ENCODE results near the gene ANKRD39.

Gene ANKRD39

DNA sequence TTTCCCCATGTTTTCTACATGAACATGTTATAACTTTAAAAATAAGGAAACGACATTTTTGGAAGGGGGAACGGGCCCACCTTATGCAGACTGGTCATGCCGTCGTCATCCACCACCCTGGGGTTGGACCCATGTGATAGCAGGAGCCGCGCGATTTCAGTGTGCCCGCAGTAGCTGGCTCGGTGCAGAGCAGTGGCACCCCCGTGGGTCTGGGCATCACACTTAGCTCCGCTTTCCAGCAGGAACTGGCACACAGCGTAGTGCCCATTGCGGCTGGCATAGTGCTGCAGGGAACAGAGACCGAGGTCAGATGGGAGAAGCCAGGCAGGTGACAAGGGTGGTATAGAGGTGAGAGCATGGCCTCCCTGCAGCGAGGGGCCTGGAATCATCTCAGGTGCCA, 4.5 kb downstream of the ANKRD39 start:
- no peak for DNase-seq (ENCODE audit: low read depth in 2 of 2)

DNA sequence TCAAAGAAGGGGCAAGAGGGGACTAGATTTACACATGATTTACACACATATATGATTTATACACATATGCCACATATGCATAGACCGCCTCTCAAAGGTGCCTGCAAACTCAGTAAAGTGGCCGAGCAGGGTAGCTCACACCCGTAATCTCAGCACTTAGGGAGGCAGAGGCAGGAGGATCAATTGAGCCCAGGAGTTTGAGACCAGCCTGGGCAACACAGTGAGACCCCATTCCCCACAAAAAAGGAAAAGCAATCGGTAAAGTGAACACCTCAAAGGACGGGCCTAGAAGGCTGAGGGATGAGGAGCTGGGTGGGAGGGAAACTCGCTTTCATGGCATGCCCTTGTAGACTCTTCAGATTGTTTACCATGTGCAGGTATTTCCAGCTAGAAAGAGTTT, 5.1 kb downstream of the ANKRD39 start:
- no peak for DNase-seq (ENCODE audit: low read depth in 2 of 2)

DNA sequence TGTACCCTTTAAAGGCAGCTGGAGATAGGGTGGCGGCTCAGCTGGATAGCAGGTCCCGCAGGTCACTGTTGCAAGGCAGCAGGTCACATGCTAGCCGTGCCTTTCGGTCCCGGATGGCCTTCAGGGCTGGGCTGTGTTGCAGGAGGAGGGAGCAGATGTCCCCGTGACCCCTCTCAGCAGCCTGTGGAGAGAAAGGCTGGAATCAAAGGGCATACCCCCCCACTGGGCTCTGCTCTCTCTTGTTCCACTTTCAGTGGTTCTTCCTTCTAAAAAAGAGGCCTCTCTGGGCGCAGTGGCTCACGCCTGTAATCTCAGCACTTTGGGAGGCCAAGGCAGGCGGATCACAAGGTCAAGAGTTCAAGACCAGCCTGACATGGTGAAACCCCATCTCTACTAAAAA, 9.6 kb downstream of the ANKRD39 start:
- DNase-seq (ENCODE audit: low read depth in 2 of 2), result no peak

DNA sequence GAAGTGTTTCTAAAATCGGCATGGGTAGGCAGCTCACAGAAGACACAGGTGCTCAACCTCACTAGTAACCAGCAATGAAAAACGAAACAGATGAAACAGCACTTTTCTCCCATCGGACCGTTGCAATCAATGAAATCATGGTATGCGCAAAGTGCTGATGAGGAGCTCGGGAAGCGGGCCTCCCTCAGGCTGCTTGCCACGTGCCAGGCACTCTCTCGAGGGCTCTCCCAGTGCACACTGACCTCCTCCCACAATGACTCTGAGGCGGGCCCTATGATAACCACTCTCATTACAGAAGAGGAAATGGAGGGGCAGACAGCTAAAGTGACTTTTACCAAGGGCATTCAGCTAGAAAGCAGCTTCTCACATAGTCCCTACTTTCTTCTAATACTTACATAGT, 10.2 kb downstream of the ANKRD39 start:
- no peak for DNase-seq (ENCODE audit: low read depth in 2 of 2)

DNA sequence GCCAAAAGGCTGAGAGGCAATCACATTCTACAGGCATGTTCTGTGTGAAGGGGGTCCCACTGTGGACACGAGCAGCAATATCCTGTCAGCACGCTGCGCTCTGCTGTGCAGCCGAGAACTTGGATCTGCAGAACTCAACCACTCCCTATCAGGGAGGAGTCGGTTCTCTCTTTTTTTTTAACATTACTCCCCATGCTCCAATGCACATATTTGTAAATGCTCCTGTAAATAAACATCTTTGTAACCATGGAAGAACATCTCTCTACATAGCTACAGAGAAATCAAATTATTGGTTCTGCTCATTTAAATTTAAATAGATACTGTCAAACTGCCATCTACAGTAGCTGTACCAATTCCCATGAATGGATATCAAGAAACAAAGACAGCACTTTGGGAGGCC, 11.0 kb downstream of the ANKRD39 start:
- no peak for DNase-seq (ENCODE audit: low read depth in 2 of 2)

DNA sequence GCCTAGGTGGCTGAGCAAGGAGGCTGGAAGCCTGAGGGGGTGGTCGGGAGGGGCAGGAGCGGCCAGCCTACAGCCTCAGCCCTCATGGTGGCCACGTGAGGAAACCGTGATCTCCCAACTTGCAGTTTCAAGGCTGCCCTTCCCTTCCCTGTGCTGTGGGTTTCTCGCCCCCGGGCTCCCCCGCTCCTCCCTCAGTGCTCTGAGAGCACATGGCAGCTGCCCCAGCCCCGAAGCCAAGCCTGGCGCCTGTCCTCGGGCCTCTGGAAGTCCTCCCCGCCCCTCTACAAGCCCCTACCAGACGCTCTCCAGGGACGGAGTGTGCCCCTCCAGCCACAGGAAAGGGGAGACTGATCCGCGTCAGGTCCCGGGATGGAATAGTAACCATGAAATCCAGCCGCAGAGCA, 13.4 kb downstream of the ANKRD39 start:
- no peak for DNase-seq (ENCODE audit: low read depth in 2 of 2)

DNA sequence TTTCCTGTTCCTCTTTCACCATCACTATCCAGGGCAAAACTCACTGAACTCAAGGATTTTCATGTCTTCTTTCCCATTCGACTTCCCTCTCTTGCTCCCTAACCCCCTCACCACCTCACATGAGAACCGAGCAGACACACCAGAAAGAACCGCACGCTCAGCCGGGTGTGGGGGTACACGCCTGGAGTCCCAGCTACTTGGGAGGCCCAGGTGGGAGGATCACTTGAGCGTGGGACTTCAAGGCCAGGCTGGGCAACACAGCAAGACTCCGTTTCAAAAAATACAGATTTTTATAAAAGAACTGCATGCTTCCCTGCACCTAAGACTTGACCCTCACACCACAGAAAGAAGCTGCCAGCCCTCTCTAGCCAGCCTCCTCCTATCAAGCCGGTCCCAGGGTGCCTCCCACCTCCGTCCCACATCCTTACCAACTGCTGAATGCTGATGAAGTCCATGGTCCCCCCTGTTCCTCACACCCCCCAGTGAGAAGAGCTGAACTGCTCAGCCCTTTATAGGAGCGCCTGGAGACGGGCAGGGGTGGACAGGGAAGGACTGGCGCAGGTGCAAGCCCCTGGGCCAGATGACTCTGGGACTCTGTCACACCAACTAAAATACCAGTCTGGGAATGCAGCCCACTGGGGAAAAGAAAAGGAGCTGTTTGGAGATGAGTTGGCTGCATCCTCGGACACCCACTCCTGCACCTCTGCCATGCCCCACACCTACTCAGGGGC, 14.1 kb downstream of the ANKRD39 start, which contains the start of gene ANKRD23:
Gene ANKRD23 (minus strand): TSS at position 484 of the 731 bp plus-strand sequence. CDS start 29 bp downstream, at position 455.
- no peak for DNase-seq (ENCODE audit: low read depth in 2 of 2)

DNA sequence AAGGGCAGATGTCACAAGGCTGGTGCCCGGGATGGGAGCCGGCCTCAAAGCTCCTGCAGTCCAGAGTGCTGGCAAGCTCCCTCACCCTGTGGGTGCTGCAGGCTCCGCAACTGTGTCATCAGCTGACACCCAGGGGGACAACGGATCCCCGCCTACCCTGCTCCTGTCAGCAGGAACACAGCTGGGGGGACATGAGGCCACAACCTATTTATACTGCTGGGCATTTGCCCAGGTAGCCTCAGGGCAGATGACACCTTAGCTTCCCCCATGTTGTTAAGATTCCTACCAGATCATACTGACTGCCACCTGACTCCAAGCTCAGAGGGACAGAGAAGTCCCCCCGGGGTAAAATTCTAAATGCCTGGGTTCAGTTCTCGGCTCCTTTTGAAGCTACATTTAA, 15.2 kb downstream of the ANKRD39 start:
- DNase-seq (ENCODE audit: low read depth in 2 of 2), result no peak

DNA sequence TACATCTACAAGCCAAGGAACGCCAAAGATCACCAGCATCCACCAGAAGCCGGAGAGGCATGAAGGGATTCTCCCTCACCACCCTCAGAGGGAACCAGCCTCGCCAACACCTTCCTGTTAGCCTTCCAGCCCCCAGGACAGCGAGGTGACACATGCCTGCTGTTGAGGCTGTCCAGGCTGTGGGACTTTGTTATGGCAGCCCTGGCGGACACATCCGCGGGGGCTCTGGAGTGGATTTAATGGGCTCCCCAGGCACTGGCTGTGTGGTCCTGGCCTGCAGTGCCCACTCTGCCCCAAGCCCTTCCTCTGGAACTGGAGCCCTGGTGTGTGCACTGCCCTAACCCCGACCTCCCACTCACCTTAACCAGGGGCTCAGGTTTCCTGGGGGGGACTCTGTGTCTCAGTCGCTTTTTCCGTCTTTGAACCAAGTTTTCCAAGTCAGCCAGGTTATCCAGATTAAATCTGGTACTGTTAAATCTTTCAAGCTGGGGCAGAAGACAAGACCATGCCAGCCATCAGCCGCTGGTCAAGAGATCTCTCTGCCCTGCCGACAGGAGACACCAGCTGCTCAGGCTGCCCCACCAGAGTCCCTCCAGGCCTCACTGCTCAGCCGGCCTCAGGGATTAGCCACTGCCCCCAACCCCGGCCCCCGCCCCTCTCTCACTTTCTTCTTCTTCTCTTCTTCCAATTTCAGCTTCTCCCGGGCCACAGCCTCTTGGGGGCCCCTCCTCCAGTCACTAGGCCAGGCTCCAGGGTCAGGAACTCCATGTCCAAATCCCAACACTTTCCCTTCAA, 15.9 kb downstream of the ANKRD39 start:
- DNase-seq (ENCODE audit: low read depth in 2 of 2), result no peak

DNA sequence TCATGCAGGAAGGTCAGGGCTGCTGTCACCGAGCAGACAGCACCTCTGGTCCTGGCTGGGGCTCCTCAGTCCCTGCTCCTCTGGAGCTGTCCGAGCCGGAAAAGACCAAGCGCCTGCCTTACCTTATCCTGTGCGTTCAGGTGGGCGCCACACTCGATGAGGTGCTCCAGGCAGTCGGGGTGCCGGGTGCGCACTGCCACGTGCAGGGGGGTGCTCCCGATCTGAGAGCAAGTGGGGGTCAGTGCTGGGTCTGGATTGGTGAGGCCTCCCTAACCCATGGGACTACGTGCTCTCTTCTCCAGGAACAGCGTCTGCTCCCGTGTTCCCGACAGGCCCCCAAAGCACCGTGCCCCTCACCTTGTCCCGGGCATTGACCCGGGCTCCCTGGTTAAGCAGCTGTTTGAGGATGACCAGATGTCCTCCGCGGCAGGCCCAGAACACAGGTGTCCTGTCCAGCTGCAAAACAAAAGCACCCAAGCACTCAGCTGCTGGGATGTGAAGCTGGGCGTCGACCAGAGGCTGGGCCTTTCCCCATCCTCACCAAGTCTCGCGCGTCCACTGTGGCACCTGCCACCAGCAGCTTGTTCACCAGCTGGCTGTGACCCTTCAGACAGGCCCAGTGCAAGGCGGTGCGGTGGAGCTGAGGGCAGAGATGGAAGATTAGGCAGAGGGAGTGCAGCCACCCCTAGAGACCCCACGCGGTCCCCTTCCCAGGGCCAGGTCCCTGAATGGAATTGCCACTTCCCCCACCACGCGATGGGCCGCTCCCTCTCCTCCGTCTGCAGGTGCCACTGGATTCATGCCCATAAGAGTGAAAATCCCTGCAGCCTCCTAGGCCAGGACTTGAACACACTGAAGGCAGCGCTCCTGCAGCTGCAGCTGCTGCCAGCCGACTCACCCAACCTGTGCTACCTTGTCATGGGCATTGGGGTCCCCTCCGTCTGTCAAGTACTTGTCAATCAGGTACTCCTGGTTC, 17.7 kb downstream of the ANKRD39 start:
- DNase-seq (ENCODE audit: low read depth in 2 of 2), result no peak

DNA sequence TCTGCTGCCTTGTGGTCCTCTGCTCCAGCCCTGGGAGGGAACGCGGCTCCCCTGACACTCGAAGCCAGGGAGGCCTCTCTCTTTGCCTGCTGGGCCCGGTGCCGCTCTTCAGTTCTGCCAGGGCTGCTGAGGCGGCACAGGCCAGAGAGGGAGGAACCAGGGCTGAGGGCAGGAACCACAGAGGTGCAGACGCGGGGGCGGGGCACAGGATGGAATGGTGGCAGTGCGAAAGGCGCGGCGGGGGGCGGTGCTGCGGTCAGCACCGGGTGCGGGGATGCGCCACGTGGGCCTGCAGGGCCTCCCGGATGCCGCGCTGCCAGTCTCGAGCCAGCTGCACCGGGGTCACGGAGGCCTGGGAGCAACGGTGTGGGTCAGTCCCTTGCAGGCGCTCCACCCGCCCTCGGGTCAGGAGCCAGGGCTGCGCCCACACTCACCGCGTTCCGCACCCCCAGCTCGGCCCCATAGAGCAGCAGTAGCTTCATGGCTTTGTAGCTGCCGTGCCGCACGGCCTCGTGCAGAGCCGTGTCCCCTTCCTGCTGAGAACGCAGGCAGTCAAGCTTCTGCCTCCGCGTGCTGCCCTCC, 18.4 kb downstream of the ANKRD39 start:
- peak; percentile 69 to 76 for DNase-seq (ENCODE audit: low read depth in 2 of 2)

DNA sequence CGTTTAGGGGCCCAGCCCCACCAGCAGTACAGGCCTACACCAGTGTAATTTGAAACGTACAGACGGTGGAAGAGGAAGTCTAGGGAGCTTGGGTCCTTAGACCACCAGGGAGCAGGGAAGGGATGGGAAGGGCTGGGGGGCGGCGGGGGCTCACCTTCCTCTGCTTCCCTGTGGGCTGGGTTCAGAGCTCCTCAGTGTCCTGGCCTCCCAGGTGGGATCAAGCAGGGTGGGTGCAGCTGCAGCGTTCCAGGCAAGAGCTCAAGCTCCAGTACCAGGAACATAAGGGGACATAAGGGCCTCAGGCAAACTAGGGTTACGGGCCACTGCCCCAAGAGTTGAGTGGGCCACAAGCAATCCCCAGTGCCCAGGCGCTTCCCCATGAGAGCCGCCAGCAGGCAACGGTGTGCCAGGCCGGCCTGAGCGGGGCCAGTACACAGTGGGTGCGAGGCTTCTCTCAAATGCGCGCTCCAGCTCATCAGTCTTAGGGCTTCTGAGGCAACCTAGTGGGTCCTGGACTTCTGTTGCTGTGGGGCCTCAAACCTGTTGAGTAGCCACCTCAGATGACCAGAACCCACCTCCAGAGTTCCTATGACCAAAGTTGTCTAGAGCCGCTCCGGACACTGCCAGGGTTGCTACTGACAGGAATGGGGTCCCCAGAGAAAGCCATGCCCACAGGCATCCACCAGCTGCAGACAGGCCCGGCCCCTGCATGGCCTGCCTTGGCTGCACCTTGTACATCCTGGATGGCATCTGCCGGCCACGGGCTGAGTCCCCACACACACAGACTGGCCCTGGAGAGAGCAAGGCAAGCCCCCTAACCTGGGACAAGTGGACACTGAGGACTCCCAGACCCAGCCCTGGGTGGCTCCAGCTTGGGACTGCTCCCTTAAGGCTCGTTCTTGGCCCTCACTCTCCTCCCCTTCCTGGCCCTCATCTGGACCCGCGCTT, 19.2 kb downstream of the ANKRD39 start:
- DNase-seq (ENCODE audit: low read depth in 2 of 2), result no peak

DNA sequence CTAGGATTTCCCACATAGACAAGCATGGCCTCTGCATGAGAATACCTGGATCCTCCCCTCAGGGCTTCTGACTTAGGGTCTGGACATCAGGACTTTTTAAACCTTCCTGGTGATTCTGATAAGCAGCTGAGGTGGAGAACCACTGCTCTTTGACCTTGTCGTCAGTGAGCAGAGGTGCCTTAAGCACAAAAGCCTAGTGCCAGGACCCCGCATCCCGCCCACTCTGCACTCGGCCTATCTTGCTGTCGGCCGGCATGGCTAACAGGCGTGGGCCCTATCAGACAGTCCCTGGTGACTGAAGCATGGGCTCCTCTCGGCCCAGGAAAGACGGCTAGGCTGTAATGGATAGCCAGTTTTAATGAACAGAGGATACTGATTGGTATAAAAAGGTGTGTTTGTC, 20.2 kb downstream of the ANKRD39 start:
- no peak for DNase-seq (ENCODE audit: low read depth in 2 of 2)

DNA sequence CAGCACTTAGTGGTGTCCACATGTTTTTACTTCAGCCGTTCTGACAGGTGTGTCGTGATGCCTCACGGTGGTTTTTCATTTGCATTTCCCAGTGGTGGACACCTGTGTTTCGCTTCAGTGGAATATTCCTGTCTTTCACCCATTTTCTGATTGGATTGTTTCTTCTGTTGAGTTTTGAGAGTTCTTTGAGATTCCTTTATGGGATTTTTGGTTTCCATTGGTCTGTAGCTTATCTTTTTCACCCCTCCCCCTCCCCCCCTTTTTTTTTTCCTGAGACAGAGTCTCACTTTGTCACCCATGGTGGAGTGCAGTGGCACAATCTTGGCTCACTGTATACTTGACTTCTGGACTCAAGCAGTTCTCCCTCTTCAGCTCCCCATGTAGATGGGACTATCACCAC, 22.0 kb downstream of the ANKRD39 start:
- no peak for DNase-seq (ENCODE audit: low read depth in 2 of 2)

DNA sequence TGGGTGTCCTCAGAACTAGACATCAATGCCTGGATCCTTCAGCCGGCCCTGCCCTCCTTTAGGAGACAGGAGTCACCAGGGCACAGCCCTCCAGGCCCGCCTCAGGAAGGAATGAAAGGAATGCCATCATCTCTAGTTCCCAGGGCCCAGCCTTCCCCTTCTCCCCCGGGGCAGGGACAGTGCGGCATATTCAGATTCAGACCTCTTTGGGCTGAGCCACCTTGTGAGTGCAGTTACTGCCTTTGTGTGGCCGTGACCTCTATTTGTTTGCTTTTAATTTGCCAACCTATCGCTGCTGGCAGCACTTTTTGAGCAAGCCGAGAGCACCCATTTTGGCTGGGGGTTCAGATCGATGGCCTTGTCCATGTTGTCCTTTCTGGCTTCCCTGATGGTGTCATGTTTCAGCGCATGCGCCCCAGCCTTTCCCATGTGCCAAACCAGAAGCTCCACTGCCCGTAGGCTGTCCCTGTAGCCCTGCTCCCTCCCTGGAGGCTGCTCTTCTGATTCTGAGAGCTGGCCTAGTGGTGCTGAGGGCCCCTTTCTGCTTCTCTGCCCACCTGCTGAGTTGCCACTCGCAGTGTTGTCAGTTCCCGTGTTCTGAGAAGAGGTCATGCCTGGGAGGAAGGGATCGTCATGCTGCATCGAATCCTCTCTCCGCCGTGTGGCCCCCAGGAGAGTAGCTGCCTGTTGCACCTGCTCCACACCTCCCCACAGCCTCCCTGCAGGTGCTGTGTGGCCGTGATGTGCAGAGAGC, 24.9 kb downstream of the ANKRD39 start:
- no peak for DNase-seq (ENCODE audit: low read depth in 2 of 2)

DNA sequence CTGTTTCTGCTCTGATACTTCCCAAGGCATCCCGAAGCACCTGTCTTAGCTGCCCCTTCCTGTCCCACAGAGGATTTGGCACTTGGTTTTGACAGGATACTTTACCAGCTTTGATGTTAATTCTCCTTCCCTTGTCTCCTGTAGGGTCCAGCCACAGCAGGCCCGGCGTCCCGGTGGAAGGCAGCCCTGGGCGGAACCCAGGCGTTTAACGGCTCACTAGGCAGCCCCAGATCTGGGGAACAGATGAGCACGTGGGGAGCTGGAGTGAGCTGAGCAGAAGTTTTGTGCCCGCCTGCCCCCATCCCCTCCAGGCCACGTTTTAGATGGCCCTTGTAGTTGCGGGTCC, 25.4 kb downstream of the ANKRD39 start:
- DNase-seq (ENCODE audit: low read depth in 2 of 2), result no peak

DNA sequence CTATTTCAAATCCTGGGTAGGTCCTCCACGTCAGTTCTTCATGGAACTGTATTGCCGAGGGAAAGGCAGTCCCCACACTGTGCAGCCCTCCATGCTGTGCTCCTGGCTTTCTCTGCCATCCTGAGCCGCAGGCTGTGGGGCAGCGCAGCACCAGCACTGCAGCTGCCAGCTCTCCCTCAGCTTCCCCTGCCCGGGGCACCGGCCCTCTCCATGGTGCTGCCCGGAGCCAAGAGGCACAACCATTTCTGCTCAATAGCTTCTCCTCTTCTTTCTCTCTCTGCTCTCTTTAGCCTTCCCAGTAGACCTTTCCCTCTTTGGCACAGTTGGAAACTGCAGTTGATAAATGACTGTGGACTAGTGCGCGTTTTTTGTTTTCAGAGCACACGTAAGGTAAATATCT, 26.1 kb downstream of the ANKRD39 start:
- no peak for DNase-seq (ENCODE audit: low read depth in 2 of 2)

DNA sequence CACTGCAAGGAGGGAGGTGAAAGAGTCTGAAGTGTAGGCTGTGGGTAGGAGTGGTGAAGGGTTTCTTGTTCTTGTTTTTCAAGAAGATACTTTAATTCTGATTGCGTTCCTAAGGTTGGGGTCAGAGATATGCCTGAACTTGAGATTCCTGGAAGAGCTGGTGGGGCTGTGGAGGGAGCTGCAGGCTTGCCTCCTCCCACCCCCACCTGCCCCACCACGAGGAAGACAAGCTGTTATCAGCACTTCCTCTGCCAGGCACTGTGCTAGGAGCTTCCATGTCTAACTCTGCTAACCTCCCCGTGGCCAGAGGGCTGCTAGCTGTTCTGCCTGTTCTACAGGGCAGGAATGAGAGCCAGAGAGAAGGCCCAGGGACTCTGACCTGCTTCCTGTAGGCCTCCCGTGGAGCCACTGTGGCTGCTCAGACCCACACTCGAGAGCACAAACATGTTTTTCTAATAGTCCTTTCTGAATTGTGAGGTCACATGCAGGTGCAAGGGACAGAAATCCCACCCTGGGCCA, 27.7 kb downstream of the ANKRD39 start:
- no peak for DNase-seq (ENCODE audit: low read depth in 2 of 2)

DNA sequence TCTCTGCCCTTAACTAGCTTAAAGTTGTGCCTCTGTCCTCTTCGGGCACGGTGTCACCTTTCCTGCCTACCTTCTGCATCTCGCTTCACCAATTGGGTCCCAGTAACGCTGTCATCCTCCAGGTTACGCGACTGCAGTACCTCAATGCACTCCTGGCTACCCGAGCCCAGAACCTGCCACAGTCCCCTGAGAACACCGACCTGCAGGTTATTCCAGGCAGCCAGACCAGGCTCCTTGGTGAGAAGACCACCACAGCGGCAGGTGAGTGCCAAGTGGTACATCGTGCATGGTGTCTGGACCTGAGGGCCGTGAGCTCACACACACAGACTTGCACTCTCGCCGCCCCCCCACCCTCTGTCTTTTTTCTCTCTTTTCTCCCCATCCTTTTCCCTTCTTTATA, 28.9 kb downstream of the ANKRD39 start:
- DNase-seq (ENCODE audit: low read depth in 2 of 2), result no peak

DNA sequence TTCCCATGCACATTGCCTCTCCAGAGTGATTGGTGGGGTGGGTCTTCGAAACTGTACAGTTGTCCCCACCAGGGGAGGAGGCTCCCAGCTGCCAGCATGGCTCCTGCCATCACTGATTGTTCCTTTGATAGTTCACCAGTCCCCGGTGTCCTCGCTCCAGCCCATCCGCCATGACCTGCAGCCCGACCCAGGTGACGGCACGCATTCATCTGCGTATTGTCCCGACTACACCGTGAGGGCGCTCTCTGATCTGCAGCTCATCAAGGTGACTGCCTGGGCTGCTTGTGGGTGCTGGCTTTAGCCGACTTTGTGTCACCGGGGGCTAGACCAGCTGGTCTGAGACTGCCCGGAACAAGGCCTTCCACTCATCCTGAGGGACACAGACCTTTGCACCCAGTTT, 29.4 kb downstream of the ANKRD39 start:
- DNase-seq (ENCODE audit: low read depth in 2 of 2), result no peak
